Lung (tissue), 12 donors: ENCODE data around the gene NPAS3. TPM values are rescaled to one million over a fixed set of nuclear protein-coding genes. Genes with fewer than 3 reads are reported as not detected.

ENCODE experiments used
- ATAC-seq: fragments of 200-7000 bp; cut with Tn5 transposase; one replicate; pipeline ENCODE4 v1.9.1; 2020; ENCODE audit warnings: moderate number of reproducible peaks; ENCODE audit not compliant: insufficient read depth, low FRiP score
- DNase-seq, 3 donors: peaks; one replicate each; pipeline ENCODE4 v3.0.0-alpha.2; 2013 to 2017
- H3K27ac ChIP-seq, 2 donors: one replicate each; pipeline ENCODE4 v1.5.1; 2013; ENCODE audit warnings: mild to moderate bottlenecking in 2 of 2, moderate library complexity in 2 of 2, control low read depth in 1 of 2, inconsistent platforms in 1 of 2, low read depth in 1 of 2, low read length in 1 of 2
- H3K27me3 ChIP-seq, 3 donors: one replicate each; pipeline ENCODE4 v1.5.1; 2013; ENCODE audit warnings: low read length in 2 of 3; ENCODE audit not compliant: control insufficient read depth in 3 of 3, insufficient read depth in 3 of 3
- H3K36me3 ChIP-seq, 4 donors: one replicate each; pipeline ENCODE4 v1.5.1; 2013; ENCODE audit warnings: low read length in 4 of 4, mild to moderate bottlenecking in 1 of 4, moderate library complexity in 1 of 4; ENCODE audit not compliant: control insufficient read depth in 4 of 4, insufficient read depth in 4 of 4
- H3K4me1 ChIP-seq, 5 donors: one replicate each; pipeline ENCODE4 v1.5.1; 2013; ENCODE audit warnings: low read length in 5 of 5, mild to moderate bottlenecking in 2 of 5, moderate library complexity in 1 of 5; ENCODE audit not compliant: control insufficient read depth in 5 of 5, insufficient read depth in 5 of 5
- H3K4me3 ChIP-seq: one replicate; pipeline ENCODE4 v1.5.1; 2013; ENCODE audit warnings: mild to moderate bottlenecking, control low read depth, moderate library complexity
- H3K9ac ChIP-seq, 2 donors: one replicate each; pipeline ENCODE4 v1.5.1; 2013; ENCODE audit warnings: low read length in 2 of 2, control low read depth in 1 of 2; ENCODE audit not compliant: insufficient read depth in 1 of 2
- H3K9me3 ChIP-seq, 4 donors: one replicate each; pipeline ENCODE4 v1.5.1; 2013; ENCODE audit warnings: low read length in 3 of 4, mild to moderate bottlenecking in 1 of 4, moderate library complexity in 1 of 4; ENCODE audit not compliant: control insufficient read depth in 4 of 4, insufficient read depth in 3 of 4
- WGBS, 2 donors: extraction: QIAGEN DNeasy Blood & Tissue Kit; methylation state at CpG; one replicate each; pipeline ENCODE4 v1.1.7; 2013; 5-methylcytosine and 5-hydroxymethylcytosine counted together
- polyA plus RNA-seq, 2 donors: library from polyadenylated mRNA; stranded (reverse); fragments of 200-250 nt; gene quantifications; one replicate each; pipeline ENCODE4 v1.2.1, GENCODE V29; 2013
- total RNA-seq, 2 donors: library from RNA; depleted of rRNA in 1 of 2; stranded (reverse); fragments of >200 nt in 1 of 2; gene quantifications; one replicate each; pipeline ENCODE4 v1.2.1, GENCODE V29; 2014 to 2021
- TF ChIP-seq, protein P1 (sequence below): IDR thresholded peaks from 2 replicates; pipeline ENCODE4 v1.5.1; 2012; ENCODE audit warnings: mild to moderate bottlenecking; ENCODE audit errors: control extremely low read depth, extremely low read depth
- donor health status: control.
- donor health status: control.
- donor health status: Bipolar disorder and iron deficiency.
- donor health status: healthy.
- donor health status: DM: yes; HTN: yes; CAD: no.

Gene NPAS3
- total and polyA plus RNA-seq, 4 donors, result 0.13 to 0.48 (median 0.33) TPM

DNA sequence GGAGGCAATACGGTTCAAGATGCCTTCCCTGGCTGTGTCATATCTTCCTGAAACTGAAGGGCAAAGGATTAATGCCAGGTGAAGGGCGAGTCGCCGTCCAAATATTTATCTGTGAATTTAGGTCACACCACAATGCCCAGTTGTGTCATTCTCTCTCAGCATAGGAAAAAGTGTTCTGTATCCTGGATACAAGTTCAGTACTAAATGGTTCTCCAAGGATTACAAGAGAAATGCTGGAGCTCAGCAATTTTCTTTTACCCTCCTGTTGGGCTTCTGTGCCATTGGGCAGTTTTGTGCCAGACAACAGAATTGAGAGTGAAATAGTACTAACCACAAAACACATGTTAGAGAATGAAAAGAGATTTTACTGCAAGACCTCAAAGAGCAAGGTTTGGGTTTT, 518.3 kb downstream of the NPAS3 start:
- ATAC-seq (no peak), DNase-seq (no peak)
- Histone ChIP-seq H3K4me1 (peaks cover 0 to 10% (median 0%) of the 10 kb centered on the region in 5 donors), H3K27me3 (no peaks in the 10 kb centered on the region), H3K9me3 (peaks cover 0 to 1% (median 0%) of the 10 kb centered on the region in 4 donors), H3K9ac (no peak overlapping the region), H3K27ac (no peak overlapping the region), H3K36me3 (no peaks in the 10 kb centered on the region), H3K4me3 (no peak overlapping the region)
- TF ChIP-seq, protein P1, sequence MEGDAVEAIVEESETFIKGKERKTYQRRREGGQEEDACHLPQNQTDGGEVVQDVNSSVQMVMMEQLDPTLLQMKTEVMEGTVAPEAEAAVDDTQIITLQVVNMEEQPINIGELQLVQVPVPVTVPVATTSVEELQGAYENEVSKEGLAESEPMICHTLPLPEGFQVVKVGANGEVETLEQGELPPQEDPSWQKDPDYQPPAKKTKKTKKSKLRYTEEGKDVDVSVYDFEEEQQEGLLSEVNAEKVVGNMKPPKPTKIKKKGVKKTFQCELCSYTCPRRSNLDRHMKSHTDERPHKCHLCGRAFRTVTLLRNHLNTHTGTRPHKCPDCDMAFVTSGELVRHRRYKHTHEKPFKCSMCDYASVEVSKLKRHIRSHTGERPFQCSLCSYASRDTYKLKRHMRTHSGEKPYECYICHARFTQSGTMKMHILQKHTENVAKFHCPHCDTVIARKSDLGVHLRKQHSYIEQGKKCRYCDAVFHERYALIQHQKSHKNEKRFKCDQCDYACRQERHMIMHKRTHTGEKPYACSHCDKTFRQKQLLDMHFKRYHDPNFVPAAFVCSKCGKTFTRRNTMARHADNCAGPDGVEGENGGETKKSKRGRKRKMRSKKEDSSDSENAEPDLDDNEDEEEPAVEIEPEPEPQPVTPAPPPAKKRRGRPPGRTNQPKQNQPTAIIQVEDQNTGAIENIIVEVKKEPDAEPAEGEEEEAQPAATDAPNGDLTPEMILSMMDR, result no peak
- WGBS, 2 donors, result 87 to 93% methylated on average over 4 of the region's 4 CpGs

DNA sequence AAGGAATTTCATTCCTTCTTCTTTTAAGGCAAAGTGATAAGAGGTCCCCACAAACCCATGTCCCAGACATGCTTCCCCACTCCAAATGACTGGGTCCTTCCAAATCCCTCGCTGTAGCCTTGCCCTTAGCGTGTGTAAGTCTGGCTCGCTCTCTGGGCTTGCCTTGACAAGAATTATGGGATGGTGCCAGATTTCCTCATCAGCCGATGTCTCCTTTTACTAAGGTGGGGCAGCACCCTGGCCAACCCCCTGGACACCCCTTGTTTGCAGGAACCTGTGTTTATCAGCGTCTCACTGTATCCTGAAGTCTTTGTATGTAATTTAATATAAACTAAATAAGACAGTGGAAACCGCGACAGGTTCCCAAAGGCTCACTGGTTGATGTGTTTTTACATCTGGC, 518.9 kb downstream of the NPAS3 start:
- Histone ChIP-seq H3K4me1 (peaks cover 0 to 10% (median 0%) of the 10 kb centered on the region in 5 donors), H3K36me3 (no peaks in the 10 kb centered on the region), H3K9ac (no peak overlapping the region), H3K27me3 (no peaks in the 10 kb centered on the region), H3K27ac (no peak overlapping the region), H3K4me3 (no peak overlapping the region), H3K9me3 (peaks cover 0 to 1% (median 0%) of the 10 kb centered on the region in 4 donors)
- DNase-seq (no peak), ATAC-seq (no peak)
- WGBS, 2 donors, result 83 to 84% methylated on average over 7 of the region's 7 CpGs
- TF ChIP-seq, protein P1, result no peak

DNA sequence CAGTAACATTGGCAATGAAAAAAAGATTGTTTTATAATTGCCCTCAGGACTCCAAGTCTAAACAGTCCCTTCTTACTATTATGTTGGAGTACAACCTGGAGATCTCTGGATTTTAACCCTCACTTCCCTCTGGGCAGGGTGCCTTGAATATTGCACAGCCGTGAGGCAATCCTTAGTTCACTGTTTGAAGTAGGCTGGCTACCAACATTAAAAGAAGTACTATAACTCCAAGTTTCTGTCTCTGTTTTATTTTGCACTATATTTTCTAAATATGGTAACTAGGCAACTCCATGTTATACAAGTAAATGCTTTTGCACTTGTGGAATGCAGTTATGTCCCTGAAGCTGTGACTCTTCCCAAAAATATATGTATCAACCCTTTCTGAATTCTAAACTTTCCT, 521.5 kb downstream of the NPAS3 start:
- TF ChIP-seq, protein P1, result no peak
- Histone ChIP-seq H3K9me3 (peaks cover 0 to 1% (median 0%) of the 10 kb centered on the region in 4 donors), H3K36me3 (no peaks in the 10 kb centered on the region), H3K4me3 (no peak overlapping the region), H3K27me3 (no peaks in the 10 kb centered on the region), H3K4me1 (peaks cover 0 to 5% (median 0%) of the 10 kb centered on the region in 5 donors), H3K9ac (no peak overlapping the region), H3K27ac (no peak overlapping the region)
- WGBS, 2 donors, result 62 to 66% methylated on average over 1 of the region's 1 CpG
- ATAC-seq, result no peak
- peak; percentile 30 to 64 (median 51) for DNase-seq

DNA sequence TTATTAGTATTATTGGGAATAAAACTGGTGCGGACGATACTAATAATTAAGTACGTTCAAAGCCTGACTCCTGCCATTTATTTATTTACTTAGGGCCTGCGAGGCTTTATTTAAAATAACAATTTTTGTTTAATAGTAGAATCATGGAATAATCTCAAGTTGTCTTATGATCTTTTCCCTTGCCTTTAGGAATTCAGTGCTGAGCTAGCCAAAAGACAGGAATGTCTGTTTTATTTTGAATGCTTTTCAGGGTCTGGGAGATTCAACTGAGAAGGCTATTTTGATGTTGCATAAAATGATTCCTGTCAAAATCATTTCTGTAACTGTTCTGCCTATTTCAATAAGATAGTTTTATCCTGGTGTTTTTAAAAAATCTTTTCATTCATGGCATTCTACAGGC, 522.4 kb downstream of the NPAS3 start:
- no peak overlapping the region for H3K27ac ChIP-seq
- DNase-seq, result peak in 1 of 3 donors; percentile 28
- TF ChIP-seq, protein P1, result no peak

More for the DNA sequence above, 522.4 kb downstream of the NPAS3 start:
- no peak for ATAC-seq
- no peaks in the 10 kb centered on the region for H3K36me3 ChIP-seq
- H3K4me3 ChIP-seq, result no peak overlapping the region
- H3K4me1 ChIP-seq, result peaks cover 0 to 5% (median 0%) of the 10 kb centered on the region in 5 donors
- H3K9ac ChIP-seq, result no peak overlapping the region
- WGBS, 2 donors, result 82 to 90% methylated on average over 4 of the region's 4 CpGs
- H3K9me3 ChIP-seq, result peaks cover 0 to 1% (median 0%) of the 10 kb centered on the region in 4 donors
- H3K27me3 ChIP-seq, result no peaks in the 10 kb centered on the region
